GM19324 (cell line): Measurements from ENCODE around the gene RAP1B.
A peak's percentile ranks its signal among the peaks of the same experiment; 100 is the strongest.

Experiments
- ATAC-seq: cut with Tn5 transposase; IDR thresholded peaks from one replicate; pipeline ENCODE4 v1.9.1; 2021; ENCODE audit warnings: mild to moderate bottlenecking, moderate library complexity; ENCODE audit not compliant: unreplicated experiment, low FRiP score

The RAP1B gene

DNA sequence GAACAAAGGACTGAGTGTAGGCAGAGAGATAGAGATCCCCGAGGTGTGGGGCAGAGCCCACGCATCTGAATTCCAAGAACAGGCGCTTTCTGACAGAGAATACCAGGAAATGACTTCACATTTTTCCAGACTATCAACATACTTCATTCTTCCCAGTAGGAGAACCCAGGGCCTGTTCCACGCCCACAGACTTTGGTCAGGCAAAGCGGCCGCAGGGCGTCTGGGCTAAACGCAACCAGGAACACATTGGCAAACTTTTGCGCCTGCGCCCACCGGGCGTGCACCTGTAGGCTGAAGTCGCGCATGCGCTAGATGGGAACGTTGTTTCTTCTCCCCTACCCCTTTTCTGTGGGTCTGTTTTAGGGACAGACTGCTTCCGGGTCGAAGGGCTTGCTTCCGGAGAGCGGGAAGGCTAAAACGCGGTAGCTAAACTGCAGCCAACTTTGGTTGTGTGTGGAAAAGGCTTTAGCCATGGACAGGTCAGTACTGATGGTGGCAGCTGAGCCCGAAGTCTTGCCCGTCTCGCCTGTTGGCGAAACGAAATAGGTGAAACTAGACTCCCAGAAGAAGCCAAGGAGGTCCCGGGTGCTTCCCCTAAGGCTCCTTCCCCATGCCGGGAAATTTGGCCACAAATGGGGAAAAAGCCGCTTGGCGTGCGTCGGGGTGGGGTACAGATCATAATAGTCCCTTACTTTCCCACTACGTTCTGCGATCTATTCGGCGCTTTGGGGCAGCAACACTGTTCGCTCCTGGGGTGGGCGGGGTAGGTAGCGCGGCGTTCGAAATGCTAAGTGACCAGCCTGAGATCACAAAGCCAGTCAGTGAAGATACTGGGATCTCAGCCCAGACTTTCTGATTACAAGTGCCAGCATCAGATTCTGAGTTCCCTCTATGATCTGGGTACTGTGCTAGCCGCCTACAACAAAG lies 76.2 kb downstream of the RAP1B start, which contains the start of gene NUP107:
TSS of gene NUP107 (plus strand) at position 384 of the 927 bp plus-strand sequence. CDS start at position 472, 88 bp downstream.
- ATAC-seq, result peak; percentile 94

DNA sequence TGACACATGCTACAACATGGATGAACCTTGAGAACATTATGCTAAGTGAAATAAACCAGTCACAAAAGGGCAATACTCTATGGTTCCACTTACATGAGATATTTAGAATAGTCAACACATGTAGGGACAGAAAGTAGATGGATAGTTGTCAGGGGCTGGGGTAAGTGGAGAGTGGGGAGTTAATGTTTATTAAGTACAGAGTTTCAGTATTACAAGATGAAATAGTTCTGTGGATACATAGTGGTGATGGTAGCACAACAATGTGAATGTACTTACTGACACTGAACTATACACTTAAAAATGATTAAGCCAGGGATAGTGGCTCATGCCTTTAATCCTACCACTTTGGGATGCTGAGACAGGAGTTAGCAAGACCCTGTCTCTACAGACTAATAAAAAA lies 84.8 kb downstream of the RAP1B start:
- ATAC-seq, result no peak

DNA sequence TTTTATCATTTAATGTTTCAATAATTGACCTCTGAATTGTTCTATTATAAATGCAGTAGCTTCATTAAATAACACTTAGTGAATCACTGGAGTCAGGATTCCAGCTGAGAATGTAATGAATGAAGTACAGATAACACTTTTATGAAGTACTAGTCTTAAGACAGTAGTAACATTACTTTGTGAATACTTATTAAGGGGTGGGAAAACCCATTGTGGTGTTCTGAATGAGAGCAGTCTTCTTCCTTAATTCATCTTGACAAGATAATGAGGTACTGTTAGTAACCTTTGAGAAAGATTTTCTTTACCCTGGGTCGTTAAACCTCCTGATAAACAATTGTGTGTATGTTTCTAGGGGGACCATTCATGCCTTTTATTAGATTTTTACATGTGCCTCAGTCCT lies 88.8 kb downstream of the RAP1B start:
- ATAC-seq, result no peak
